Frontal cortex (tissue), 4 donors: Measurements from ENCODE around the gene EMX1. TPM values are rescaled to one million over a fixed set of nuclear protein-coding genes. Genes with fewer than 3 reads are reported as not detected.

ENCODE experiments used
- DNase-seq, 2 donors: peaks; one replicate each; pipeline ENCODE4 v3.0.0; 2012; ENCODE audit warnings: low spot score in 2 of 2
- FAIRE-seq: peaks from 2 replicates; lab custom pipeline; 2012; peaks lifted over from hg19 to GRCh38; lab: Jason Lieb, UNC
- total RNA-seq: library from RNA; depleted of rRNA; stranded (reverse); fragments of >200 nt; gene quantifications from one replicate; pipeline ENCODE4 v1.2.3, GENCODE V29; 2014
- donor health status: control.
- donor health status: control.
- donor health status: control.

The EMX1 gene
- total RNA-seq, 1 donor from 2014 or later: 11.8 TPM

- DNase-seq: no peak
- no peak for FAIRE-seq
Observed at GRCh38 chr2:72936660-72937355, 19.5 kb downstream of the EMX1 start.

- no peak for FAIRE-seq
- DNase-seq: no peak
Observed at GRCh38 chr2:72937356-72937669, 20.0 kb downstream of the EMX1 start.

DNA sequence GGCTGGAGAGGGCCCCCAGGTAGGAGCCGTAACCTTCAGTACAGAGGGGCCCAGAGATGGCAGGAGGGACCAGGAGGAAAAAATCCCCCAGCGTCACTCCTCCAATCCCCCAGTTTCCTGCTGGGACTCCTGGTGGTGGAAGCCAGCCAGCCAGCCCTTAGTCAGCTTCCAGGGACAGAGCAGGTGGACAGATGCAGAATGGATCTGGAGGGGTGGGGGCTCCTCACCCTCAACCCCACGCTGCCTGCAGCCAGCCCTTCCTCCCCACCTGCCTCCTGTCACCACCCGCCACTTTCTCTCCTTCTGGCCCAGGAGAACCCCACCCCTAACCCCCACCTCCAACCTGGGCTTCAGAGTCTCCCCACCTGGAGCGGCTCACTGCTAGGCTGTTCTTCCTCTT, 21.1 kb downstream of the EMX1 start:
- DNase-seq (no peak), FAIRE-seq (no peak)

- FAIRE-seq (no peak), DNase-seq (no peak)
Observed at GRCh38 chr2:72940361-72940760, 23.0 kb downstream of the EMX1 start.

DNA sequence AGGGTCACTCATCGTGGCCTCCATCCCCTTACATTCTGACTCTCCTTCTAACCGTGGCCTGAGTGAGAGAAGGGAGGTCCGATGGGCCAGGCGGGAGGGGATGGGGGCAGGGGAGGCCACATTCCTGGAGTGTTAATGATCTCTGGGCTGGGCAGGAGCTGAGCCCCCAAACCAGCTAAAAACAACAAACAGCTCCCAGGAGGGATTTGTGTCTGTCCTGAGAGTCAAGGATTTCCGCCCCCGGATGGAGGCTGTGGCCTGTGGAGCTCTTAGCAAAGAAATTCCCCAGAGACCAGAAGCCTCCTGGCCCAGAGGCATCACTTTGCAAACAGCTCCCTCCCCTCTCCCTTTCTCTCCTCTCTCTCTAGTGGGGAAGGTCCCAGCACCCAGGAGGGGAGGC, 23.5 kb downstream of the EMX1 start:
- no peak for FAIRE-seq
- no peak for DNase-seq

DNA sequence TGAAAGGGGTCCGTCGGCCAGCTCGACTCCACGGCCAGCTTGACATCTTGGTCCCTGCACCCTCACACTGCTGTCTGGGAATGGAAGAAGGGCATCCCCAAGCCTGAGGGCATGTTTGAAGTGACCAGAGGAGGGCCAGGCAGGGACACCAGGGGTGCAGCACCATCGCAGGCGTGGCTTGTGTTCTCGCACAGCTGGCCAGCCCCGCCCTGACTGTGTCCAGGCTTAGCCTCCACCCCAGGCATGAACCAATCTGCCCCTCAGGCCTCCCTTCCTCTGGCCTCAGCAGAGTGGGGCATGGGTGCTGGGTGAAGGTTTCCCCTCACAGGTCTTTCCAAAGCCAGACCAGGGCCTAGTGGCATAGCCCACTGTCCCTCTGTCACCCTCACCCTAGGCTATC, 25.0 kb downstream of the EMX1 start:
- FAIRE-seq (no peak), DNase-seq (no peak)

GRCh38 chr2:72942881-72943418, 25.6 kb downstream of the EMX1 start:
- FAIRE-seq (no peak), DNase-seq (no peak)

DNA sequence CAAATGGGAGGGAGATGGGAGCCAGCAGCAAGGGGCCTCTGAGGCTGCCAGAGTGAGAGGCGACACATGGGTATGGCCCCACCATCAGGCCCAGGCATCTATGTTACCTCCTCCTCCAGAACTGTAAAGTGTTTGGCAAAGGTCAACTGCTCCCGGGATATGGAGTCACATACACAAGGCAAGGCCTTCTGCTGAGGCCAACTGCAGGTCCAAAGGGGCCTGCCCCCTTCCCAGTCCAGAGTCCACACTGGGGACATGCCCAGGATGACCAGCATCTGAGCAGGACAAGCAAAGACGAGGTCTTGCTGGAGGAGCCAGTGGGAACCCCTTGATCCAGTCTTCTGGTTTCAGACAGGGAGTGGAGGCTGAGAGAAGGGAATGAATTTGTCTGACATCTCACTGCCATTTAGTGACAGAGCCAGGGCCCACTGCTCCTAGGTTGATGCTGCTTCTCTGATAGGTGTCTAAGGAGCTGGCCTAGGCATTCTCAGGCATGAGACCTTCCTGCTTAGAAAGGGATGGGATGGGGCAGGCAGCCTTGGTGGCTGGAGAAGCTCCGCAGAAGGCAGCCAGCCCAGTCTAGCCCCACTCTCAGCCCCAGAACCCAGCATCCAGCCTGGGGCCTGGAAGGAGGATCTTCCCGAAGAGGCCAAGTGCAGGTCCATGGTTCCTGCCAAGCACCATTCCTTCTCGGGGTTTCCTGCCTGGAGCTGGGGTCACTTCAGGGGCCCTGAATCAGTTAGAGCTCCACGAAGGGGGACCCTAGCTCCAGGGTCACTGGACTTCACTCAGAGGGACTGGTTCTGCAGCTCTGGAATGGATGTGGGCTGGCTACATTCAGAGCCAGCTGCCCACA, 26.4 kb downstream of the EMX1 start:
- DNase-seq: no peak
- FAIRE-seq: no peak

- FAIRE-seq: no peak
- no peak for DNase-seq
Observed at GRCh38 chr2:72944804-72945449, 27.6 kb downstream of the EMX1 start.

- DNase-seq: no peak
- no peak for FAIRE-seq
Observed at GRCh38 chr2:72945450-72946019, 28.2 kb downstream of the EMX1 start.

DNA sequence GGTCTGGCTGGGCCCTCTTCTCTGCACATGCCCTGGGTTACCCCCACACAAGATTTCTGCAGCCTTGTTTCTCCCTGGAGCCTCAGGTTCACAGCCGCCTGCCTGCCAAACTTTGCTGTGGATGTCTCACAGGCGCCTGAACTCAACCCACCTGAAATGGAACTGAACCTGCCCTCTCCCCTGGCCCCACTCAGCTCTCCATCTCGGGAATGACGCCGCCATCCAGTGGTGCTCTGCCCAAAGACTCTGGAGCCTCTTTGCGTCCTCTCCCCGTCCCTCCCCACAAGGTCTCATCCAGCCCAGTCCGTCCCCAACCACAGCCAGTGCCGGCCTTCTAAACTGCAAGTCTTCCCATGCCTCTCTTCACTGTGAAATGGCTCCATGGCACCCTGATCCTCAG, 29.1 kb downstream of the EMX1 start:
- no peak for FAIRE-seq
- DNase-seq: no peak

DNA sequence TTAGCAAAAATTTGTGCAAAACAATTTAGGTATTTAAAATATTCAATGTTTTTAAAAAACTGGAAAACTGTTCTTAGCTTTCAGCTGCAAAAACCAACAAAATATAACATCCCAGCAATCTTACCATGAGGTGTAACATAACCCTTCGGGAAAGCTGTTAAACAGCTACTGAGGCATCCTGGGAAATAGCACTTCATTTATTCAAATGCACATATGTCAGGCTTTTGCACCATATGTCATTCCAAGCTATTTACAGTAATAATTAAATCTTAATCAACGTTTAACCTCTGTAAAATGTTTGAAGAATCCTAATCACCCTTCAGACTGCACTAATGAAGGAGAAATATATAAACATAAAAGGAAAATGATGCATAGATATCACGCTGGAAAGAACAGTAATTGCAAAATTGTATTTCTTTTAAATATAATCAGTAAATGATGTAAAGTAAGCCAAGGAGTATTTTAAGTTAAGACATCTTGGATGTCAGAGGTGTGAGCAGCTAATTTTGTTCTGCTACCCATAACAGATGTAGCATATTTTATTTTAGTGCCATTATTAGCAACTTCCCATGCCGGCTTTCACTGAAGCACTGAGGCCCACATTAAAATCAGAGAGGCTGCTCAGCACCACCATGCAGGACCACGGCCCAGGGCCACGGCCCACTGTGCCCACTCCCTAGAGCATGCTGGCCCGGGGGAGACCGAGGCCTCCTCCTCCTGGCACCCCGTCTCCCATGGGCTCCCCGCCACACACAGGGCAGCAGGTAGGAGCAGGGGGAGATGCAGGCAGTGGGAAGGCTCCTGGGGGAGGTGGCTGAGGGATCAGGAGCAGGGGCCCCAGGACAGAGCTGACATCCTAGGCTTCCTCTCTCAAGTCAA, 30.9 kb downstream of the EMX1 start:
- no peak for FAIRE-seq
- DNase-seq: no peak

DNA sequence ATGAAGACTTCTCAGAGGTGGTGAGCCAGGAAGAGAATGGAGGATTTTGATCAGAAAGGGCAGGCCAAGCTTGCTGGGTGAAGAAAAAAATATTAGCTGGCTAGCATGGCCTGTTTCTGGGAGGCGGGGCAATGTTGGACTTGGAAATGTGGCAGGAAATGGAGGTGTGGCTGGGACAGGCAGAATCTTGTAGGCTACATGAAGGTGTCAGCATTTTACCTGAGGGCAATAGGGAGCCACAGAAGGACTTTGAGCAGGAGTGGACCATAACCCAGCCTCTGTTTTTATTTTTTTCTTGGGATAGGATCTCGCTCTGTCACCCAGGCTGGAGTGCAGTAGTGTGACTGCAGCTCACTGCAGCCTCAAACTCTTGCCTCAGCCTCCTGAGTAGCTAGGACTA, 31.7 kb downstream of the EMX1 start:
- DNase-seq (no peak), FAIRE-seq (no peak)

GRCh38 chr2:72949642-72950041, 32.3 kb downstream of the EMX1 start:
- FAIRE-seq (no peak), DNase-seq (no peak)

DNA sequence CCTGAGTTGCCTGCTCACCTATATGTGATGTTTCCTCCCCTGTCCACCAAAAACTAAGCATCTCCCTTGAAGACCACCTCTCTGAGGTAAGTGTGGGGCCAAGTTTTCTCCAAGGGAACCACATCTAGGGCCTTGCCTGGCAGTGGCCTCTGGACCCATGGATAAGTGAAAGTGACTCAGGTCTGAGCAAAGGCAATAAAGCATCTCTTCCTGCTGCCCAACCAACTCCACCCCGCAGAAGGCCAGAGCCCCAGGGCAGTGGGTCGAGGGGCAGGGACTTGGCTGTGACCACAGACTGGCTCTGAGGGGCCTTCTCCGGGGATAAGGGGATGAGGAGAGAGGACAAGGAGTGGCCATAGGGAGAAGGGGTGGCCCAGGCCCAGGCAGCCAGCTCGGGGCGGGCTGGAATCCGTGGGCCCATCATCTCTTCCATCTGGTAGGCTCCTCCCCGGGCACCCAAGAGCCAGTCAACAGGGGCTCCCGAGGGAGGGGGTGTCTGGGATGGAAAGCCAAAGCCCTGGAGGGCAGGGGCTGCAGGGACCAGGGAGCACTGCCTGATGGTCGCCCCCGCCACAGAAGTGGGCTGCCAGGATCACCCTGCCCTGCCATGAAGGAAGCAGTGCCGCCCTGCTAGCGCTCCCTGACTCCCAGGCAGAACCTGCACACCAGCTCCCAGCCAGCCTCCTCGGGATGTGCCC, 33.4 kb downstream of the EMX1 start:
- DNase-seq: no peak
- FAIRE-seq: no peak

- DNase-seq (no peak), FAIRE-seq (no peak)
Observed at GRCh38 chr2:72951303-72952095, 34.2 kb downstream of the EMX1 start.

DNA sequence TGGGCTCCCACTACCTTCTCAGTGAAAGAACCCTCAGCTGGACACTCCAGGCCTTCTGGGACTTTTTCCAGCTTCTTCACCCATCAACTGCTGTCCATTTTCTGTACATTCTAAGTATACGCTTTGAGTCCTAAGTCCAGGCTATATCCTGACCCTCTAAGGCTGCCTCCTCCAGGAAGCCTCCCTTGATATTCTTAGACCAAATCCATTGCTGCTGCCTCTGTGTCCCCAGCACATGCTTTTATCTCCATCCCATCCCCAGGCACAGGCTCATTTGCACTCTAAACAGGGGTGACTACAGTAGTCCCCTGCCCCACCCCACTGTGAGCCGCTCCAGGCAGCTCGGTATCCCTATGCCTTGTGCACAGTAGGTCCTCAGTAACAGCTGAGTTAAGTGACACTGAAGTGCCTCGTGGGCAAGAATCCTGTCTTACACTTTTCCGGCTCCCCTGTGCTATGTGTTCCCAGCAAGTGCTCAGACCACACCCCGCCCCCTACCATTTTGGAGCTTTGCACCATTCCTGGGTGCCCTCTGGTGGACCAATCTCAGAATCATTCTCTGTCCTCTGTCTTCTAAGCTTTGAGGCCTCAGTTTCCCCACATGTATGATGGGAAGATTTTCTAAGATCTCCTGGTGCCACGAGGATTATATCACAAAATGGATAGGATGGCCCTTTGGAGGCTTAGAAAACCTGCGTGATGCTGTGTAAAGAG, 34.9 kb downstream of the EMX1 start:
- no peak for DNase-seq
- FAIRE-seq: no peak

DNA sequence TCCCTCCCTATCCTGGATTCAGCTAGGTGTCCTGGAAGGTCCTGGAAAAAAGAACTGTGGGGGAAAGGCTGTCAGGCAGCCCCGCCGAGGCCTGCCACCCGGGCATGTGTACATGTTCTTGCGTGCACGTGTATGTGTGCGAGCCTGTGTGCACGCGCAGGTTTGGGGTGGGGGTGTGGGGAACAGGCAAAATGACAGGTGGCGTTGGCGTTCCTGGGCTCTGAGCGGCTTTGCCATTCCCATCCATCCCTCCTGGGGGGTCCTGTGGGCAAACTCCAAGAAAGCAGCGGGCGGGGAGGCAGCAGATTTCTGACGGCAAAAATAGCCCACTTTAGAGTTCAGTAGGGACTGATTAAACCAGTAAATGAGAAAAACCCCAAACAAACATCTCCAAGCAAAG, 35.6 kb downstream of the EMX1 start:
- DNase-seq (no peak), FAIRE-seq (no peak)
